Esophagus squamous epithelium (tissue), 4 donors: ENCODE data around the gene HTATIP2.

Experiments
- POLR2A ChIP-seq, 4 donors: fragments of 450-650 bp; IDR thresholded peaks; one replicate each; pipeline ENCODE4 v1.6.1; 2017; ENCODE audit warnings: antibody characterized with exemption in 4 of 4, mild to moderate bottlenecking in 4 of 4, moderate library complexity in 3 of 4
- TF ChIP-seq, protein P1 (sequence below), 6 experiments: fragments of 450-650 bp in 4 of 6; fragments of 200-600 bp in 2 of 6; sonication (generic) in 2 of 6; IDR thresholded peaks; one replicate each; pipeline ENCODE4 v1.5.1; 2016 to 2019; ENCODE audit warnings: antibody characterized with exemption in 6 of 6, mild to moderate bottlenecking in 4 of 6, moderate library complexity in 4 of 6

GRCh38 chr11:20360650-20361049 lies 2.9 kb upstream of the HTATIP2 start:
- TF ChIP-seq, protein P1, sequence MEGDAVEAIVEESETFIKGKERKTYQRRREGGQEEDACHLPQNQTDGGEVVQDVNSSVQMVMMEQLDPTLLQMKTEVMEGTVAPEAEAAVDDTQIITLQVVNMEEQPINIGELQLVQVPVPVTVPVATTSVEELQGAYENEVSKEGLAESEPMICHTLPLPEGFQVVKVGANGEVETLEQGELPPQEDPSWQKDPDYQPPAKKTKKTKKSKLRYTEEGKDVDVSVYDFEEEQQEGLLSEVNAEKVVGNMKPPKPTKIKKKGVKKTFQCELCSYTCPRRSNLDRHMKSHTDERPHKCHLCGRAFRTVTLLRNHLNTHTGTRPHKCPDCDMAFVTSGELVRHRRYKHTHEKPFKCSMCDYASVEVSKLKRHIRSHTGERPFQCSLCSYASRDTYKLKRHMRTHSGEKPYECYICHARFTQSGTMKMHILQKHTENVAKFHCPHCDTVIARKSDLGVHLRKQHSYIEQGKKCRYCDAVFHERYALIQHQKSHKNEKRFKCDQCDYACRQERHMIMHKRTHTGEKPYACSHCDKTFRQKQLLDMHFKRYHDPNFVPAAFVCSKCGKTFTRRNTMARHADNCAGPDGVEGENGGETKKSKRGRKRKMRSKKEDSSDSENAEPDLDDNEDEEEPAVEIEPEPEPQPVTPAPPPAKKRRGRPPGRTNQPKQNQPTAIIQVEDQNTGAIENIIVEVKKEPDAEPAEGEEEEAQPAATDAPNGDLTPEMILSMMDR (IDR thresholded peaks at IDR 0.05), result no peak
- no peak for TF ChIP-seq POLR2A (IDR thresholded peaks at IDR 0.05)
